Glomerular endothelial cell (primary cell): ENCODE data around the gene DCX. TPM values are rescaled to one million over a fixed set of nuclear protein-coding genes. Genes with fewer than 3 reads are reported as not detected.

Experiments used
- DNase-seq: peaks from one replicate; pipeline ENCODE4 v3.0.0-alpha.2; 2011; ENCODE audit warnings: low read depth, low spot score; ENCODE audit errors: extremely low read depth
- total RNA-seq: library from RNA; depleted of rRNA; stranded (reverse); fragments of >200 nt; gene quantifications from 2 replicates; pipeline ENCODE4 v1.2.3, GENCODE V29; 2015

Gene DCX
- total RNA-seq, 1 donor from 2014 or later: not detected

DNA sequence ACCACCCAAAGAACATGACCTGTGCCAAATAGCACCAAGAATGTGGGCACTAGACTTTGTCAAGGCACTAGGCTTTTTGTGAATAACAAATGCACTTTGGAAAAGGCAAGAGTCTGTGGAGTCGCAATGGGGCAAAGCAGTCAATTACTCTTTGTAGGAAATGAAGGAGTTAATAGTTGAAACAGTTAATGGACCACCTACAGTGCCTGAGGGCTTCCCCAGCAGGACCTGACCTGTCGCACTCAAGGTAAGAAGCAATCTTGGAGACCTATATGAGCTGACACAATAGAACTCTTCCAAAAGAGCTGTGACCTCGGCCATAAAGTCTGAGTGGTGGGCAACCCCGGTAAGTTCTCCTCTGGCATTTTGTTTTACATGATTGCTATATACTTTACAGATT lies 92.5 kb downstream of the DCX start:
- no peak for DNase-seq

DNA sequence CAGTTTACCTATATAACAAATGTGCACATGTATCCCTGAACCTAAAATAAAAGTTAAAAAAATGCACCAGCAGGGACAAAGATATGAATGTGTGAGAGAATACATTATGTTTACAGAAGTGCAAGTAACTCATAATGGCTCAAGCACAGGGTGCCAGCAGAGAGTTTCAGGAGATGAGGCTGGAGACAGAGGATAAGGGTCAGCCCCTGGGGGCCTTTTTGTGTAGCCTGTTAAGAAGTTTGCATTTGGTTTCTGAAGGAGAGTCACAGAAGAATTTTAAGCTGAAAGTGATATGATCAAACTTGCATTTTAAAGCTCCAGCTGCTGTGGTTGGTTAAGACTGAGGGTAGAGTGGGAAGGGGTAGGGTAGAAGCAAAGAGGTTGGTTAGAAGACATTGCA lies 93.1 kb downstream of the DCX start:
- DNase-seq: no peak

DNA sequence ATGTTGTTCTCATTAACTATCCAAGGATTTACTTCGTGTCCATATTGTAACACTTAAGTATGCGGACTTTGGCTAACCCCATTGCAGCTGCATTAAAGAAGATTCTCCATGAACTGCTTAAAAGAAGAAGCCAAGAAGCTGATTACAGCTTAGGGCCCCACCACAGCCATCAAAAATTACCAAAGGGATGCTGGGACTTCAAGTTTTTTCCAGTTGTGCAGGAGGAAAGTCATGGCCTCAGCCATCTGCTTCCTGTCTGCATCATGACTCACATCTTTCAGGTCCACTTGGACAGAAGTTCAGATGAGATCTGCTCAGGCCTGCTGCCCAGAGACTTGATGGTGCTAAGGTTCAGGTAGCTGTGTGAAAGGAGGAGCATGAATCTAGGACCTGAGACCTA lies 102.9 kb downstream of the DCX start:
- DNase-seq: no peak

DNA sequence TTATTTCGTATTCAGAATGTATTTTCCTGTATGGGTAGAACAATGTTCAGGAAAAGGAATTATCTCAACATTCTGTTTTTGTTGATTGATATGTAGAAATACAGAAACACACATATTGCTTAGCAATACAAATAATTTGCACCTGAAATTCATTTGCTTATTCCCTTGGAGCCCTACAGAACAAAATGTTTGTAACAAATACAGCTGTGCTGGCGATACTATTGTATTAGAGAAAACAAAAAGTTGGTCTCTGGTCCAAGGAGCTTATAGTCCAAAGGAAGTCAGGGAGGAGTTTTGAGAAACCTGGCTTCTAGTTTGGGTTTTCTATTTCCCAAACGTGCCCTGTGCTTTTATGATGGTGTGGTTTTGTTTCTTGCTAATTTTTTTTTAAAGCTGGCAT lies 104.0 kb downstream of the DCX start:
- no peak for DNase-seq

DNA sequence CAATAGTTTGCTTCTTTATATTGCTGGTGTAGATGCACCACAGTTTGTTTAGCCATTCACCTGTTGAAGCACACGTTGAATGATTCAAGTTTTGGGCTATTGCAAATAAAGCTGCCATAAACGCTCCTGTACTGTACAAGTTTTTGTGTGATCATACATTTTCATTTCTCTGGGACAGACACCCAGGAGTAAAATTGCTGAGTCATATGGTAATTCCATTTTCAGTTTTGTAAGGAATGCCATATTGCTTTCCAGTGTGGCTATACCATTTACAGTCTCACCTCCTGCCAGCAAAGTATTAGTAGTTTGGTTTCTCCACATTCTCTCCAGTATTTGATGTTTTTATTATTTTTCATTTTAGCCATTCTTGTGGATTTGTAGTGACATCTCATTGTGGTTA lies 109.7 kb downstream of the DCX start:
- DNase-seq: no peak

DNA sequence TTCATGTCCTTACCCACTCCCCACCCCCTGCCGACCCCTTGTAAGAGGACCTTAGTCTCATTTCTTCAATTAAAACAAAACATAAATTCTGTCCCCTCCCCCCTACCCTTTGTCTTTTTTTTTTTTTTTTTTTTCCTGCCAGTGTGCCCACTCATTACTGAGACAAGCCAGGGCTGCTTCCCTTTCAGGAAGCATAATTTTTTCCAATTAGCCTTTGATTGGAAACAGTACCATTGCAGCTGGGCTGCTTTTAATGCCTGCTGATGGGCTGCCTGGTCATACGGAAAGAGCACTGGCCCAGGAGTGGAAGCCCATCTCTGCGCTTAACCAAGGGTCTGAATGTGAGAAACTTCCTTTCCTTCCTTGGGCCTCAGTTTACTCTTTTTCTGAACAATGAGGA lies 123.2 kb downstream of the DCX start:
- no peak for DNase-seq

DNA sequence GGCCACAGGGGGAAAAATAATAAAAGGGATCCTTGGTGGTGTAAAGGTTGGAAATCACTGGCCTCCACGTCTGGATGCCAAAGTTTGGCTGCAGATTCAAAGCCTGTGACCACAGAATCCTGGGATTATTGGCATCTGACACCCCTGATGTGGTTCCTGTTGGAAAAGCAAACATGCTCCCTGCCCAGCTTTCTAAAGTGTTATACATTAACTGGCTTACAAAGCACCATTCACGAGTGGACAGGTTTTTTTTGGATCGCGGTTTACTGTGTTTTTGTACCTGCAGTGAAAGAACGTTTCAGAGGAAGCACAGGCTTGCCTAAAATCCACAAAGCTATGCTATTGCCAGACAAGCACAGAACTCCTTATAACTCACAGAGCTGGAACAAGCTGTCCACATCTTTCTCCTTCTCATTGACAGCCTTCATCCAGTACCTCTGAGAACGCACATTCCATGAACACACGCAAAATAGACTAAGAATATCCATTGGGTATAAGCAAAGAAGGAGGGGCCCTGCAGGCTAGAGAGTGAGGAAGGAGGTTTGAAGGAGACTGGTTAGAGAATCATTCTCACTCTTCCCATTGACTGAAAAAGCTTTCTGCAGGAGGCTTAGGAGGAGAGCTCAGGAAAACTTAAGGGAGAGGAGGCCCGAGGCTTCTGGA lies 127.2 kb downstream of the DCX start:
- DNase-seq: no peak

DNA sequence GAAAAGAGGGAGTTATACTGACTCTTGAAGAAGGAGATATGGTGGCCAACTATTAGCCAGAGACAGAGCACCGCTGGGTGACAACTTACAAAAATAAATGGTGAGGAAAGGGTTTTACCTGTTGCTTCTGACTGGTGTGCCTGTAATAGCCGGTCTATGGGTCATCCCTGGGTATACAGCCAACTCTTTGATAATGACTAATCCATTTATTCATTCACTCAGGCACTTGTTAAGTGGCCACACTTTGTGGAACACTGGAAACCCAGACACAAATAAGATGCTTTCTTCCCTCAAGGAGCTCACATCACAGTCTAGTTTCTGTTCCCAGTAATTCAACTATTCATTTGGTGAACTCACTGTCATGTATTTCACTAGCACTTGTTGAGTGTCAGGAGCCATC lies 128.5 kb downstream of the DCX start:
- DNase-seq: no peak

DNA sequence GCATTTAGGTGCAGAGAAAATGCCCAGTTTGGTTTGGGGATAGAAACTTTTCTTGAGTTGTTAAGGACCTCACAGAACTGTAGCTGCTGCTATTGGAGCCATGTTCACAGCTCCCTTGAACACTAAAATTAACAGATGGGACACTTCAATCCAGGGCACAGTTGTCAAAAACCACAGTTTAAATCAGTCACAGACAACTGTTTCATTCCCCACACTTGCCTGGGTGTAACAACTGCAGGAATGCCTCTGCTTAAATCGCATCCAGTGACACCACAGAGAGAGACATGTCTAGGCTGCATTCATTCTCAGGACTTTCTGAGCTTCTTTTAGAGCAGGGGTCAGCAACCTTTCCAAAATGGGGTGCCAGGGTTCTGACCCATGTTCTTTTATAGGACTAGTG lies 129.0 kb downstream of the DCX start:
- no peak for DNase-seq

DNA sequence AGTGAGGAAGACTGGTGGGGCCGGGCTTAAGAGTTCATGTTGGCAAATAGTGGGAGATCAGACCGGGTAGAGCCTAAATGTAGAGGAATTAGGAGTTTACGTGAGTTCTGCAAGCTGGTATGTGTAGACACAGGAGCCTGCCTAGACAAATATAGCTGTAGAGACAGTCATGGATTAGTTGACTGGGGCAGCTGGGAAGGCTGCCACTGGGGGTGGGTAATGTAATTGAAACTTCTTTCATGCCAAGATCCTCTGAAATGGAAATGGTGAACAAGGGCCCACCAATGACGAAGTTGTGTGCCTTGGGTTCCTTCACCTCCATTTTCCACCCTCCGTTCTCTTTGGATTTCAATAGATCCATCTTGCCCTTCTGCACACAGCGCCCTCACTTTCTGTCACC lies 129.9 kb downstream of the DCX start:
- no peak for DNase-seq

DNA sequence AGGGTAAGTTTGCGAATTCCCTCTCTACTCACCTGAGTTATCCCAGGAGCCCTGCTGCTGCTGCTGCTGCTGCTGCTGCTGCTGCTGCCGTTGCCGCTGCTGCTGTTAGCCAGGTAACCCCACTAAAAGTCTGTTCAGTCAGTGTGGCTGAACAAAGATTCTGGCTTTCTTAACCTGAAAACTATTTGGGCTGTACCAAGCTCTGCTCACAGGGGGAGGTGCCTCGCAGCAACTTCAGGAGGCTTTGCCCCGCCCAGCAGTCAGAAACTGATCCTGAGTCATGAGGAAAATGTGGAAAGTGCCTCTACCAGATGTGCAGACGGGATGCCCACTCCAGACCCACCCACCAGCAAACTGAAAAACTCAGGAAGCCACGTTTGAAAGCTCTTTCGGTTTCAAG lies 141.7 kb downstream of the DCX start, which contains the start of gene CAPN6:
Gene CAPN6 (minus strand): TSS at position 145 of the 400 bp plus-strand sequence. CDS start 6,547 bp downstream, outside the sequence.
- no peak for DNase-seq

DNA sequence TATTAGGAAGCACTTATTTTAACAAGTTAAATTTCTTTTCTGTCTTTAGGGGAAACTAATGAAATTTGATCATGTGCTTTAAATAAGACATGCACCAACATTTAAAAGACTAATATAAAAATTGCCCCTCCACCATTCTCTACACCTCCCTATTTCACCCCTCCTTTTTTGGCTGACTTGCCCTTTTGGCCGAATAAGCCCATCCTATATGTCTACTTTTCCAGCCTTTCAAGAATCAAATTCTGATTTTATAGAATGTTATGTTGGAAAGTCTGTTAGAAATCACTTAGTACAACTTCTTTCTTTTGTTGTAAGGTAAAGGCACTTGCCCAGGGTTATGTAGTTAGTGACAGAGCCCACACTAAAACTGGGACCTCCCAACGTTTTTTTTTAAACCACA lies 143.5 kb downstream of the DCX start:
- no peak for DNase-seq

DNA sequence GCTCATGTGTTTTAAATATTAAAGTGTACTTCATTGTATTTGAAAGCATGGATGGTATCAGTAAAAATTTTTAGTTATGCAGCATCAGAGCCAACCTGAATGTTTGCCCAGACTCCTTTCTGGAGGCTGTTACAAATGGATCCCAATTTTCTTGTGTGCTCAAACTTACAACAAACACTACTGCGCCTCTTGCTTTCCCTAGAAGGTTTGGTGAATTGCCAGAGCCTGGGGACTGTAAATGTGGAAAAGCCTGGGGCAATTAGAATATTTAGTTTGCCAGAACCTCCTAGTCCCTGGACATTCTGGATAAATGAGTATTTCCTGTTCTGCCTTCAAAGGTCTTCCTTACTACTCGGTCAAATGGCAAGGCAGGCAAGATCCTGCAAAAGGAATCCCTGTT lies 146.5 kb downstream of the DCX start:
- DNase-seq: no peak

DNA sequence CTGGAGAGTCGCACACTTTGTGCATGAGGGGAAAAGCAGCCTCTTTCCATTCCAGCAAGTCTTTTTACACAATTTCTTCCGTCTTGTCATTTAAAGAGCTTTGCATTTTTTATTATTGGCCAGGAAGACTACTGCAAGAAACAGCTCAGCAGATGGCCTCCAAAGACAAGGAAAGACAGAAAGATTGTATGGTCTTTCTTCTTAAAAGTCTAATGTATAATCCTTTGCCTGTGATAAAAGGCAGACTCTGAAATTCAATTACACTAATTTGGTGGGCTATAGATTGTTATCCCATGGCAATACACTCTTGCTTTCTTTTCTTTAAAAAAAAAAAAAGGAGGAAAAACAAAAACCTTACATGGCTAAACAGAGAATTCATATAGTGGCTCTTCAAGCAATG lies 147.6 kb downstream of the DCX start:
- DNase-seq: no peak

DNA sequence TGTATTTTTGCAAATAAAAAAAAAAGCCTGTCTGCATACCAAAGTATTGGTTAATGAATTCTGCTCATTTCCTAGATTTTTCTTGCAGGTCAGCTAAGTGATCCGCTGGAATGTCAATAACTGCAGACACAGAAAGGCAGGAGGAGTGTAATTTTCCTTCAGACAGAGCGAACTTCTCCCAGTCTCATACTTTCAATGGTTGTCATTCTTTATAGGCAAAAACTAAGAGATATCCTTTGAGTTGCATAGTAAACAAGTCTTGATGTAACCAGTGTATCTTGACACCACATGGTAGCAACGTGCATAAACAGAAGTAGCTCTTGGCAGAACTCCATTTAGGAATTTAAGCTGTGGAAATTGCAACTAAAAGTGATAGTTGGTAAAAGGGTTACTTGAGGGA lies 149.9 kb downstream of the DCX start:
- no peak for DNase-seq

DNA sequence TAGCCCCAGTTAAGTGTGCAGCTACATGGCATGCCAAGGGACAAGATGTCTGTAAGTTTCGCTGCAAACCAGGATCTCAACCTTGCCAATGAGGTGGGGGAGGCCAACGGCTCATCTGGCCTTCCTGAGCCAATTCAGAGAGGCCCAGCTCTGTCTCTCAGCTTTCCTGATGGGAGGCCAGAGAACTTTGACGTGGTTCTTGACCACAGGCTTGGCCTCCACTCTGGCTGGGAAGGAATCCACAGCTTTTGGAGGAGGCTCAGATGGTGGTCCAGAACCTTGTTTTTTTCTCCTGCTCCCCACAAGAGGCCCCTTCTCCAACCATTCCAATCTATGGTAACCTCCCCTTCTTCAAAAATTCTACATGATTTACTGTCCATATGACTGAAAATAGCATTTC lies 151.5 kb downstream of the DCX start:
- DNase-seq: no peak

DNA sequence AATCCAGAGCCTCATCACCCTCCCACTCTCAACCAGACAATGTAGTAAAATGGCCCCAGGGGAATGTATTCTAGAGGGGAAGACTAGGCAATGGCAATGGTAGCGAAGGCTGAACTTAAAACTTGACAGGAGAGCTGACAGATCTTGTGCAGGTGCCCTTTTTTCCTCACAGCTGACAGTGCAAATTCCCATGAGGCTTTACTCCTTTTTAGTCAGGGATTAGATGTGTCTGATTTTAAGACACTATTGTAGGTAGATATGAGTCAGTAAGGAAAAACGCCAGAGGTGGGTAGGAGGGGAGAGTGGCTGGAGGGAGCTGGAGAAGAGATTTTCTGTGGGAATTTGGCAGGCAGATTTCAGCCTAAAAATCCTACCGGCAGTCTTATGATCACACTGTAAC lies 152.4 kb downstream of the DCX start:
- no peak for DNase-seq

DNA sequence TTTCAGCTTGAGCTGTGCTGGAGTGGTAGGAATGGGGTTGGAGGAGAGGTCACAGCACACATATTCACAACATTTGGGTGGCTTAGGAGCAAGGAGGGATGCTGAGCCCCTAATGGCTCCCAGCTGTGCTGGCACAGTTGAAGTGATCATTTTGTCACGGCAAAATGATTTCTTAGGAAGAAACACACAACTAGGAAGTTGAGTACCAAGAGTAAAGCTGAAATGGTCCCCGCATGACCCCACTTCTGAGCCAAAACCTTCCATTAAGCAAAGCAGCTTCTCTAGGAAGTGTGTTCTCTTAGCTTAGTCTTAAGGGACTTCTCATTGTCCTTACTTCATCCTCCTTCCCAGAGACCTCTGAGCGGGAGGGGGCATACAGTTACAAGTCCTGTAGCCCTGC lies 154.3 kb downstream of the DCX start:
- DNase-seq: no peak

DNA sequence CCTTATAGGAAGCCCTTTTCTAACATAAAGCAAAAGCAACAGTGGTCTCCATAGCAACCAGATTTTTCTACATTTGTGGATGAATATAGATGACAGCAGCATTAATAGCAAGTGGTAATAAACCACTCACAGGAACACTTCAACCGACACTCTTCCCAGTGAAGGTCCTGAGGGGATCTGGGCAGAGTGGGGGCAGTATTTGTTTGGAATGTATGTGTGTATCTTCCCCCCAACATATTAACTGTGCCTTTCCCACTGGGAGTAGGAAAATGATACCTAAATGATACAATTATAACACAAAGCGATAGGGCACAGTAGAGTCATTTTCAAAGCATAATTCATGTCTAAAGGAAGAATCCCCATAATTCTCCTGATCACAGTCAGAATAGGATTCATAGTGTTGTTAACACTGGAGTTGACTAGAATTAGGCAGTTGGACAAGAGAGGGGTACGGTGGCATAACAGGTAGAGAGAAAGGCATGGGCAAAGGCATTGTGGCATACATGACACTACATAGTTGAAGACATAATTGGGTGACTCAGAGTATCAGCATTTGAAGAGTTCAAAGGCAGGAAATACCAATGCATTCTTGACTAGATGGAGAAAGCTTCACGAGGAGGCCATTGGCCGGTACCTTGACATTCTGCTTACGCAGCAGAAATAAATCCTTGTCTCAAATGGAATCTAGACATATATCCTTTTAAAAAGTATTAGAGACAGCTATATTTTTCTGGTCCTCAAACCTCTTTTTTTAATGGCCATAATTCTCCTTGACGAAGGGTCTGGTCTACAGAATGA lies 156.9 kb downstream of the DCX start:
- no peak for DNase-seq

DNA sequence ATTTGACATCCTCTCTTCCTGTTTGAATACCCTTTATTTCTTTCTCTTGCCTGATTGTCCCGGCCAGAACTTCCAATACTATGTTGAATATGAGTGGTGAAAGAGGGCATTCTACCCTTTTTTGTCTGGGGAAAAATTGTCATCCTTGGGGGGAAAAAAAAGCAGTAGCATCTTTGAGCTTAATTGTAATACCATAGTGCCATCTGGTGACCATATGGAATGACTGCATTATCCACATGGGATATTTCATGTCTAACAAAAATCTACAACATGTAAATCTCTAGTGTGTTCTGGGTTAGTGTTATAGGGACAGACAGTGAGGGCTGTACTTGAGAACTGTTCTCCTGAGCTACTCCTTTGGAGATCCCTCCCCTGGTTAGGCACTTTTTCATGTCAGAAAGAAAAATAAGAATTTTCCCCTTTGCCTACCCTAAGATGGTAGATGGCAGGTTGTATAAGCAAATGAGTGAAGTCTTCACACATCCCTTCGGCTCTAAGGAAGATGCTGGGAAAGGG lies 167.7 kb downstream of the DCX start:
- DNase-seq: no peak
